Astrocyte (in vitro differentiated cells and primary cell): Measurements from ENCODE around the gene ABO. TPM values are rescaled to one million over a fixed set of nuclear protein-coding genes. Genes with fewer than 3 reads are reported as not detected.

Experiments used
- DNase-seq: peaks from one replicate; pipeline ENCODE4 v3.0.0-alpha.2; 2010; ENCODE audit warnings: low read depth
- FAIRE-seq: peaks from 2 replicates; lab custom pipeline; 2011; peaks lifted over from hg19 to GRCh38; lab: Jason Lieb, UNC
- H2AFZ ChIP-seq: 2 replicates; pipeline ENCODE4 v1.6.0; 2012; ENCODE audit warnings: low read depth, low read length, inconsistent platforms
- H3K27ac ChIP-seq: 2 replicates; pipeline ENCODE4 v1.5.1; 2011; ENCODE audit warnings: low read depth, low read length, inconsistent platforms
- H3K27me3 ChIP-seq: 2 replicates; pipeline ENCODE4 v1.6.0; 2011; ENCODE audit warnings: low read length, inconsistent platforms; ENCODE audit not compliant: insufficient read depth
- H3K36me3 ChIP-seq: 2 replicates; pipeline ENCODE4 v1.5.1; 2011; ENCODE audit warnings: low read length, inconsistent platforms; ENCODE audit not compliant: insufficient read depth
- H3K4me1 ChIP-seq: 2 replicates; pipeline ENCODE4 v1.5.1; 2011; ENCODE audit warnings: low read length, inconsistent platforms; ENCODE audit not compliant: insufficient read depth
- H3K4me2 ChIP-seq: 2 replicates; pipeline ENCODE4 v1.6.0; 2012; ENCODE audit warnings: low read length, inconsistent platforms
- H3K4me3 ChIP-seq: 2 replicates; pipeline ENCODE4 v1.5.1; 2011; ENCODE audit warnings: low read depth, mild to moderate bottlenecking, low read length, inconsistent platforms; ENCODE audit not compliant: insufficient read depth
- H3K79me2 ChIP-seq: 2 replicates; pipeline ENCODE4 v1.6.0; 2012; ENCODE audit warnings: mild to moderate bottlenecking, low read length, inconsistent platforms; ENCODE audit not compliant: insufficient read depth
- H3K9ac ChIP-seq: 2 replicates; pipeline ENCODE4 v1.6.0; 2012; ENCODE audit warnings: mild to moderate bottlenecking, low read length, inconsistent platforms
- H3K9me3 ChIP-seq: 2 replicates; pipeline ENCODE4 v1.5.1; 2012; ENCODE audit warnings: low read depth, mild to moderate bottlenecking, low read length, inconsistent platforms; ENCODE audit not compliant: insufficient read depth
- H4K20me1 ChIP-seq: 2 replicates; pipeline ENCODE4 v1.6.0; 2012; ENCODE audit warnings: low read length, inconsistent platforms; ENCODE audit not compliant: insufficient read depth
- H3K27ac Mint-ChIP-seq: one replicate; pipeline ENCODE4 v1.8.0; 2021; ENCODE audit warnings: mild to moderate bottlenecking, mixed read lengths; ENCODE audit not compliant: unreplicated experiment
- H3K27me3 Mint-ChIP-seq: one replicate; pipeline ENCODE4 v1.8.0; 2021; ENCODE audit warnings: low read depth, mixed read lengths; ENCODE audit not compliant: unreplicated experiment
- H3K36me3 Mint-ChIP-seq: one replicate; pipeline ENCODE4 v1.8.0; 2021; ENCODE audit warnings: low read depth, mixed read lengths; ENCODE audit not compliant: unreplicated experiment
- H3K4me1 Mint-ChIP-seq: one replicate; pipeline ENCODE4 v1.8.0; 2021; ENCODE audit warnings: low read depth, mixed read lengths; ENCODE audit not compliant: unreplicated experiment
- H3K4me3 Mint-ChIP-seq: one replicate; pipeline ENCODE4 v1.8.0; 2021; ENCODE audit warnings: mild to moderate bottlenecking, moderate library complexity, mixed read lengths; ENCODE audit not compliant: unreplicated experiment
- H3K9me3 Mint-ChIP-seq: one replicate; pipeline ENCODE4 v1.8.0; 2021; ENCODE audit warnings: mild to moderate bottlenecking, mixed read lengths; ENCODE audit not compliant: unreplicated experiment
- CTCF ChIP-seq: IDR thresholded peaks from 2 replicates; pipeline ENCODE4 v1.5.1; 2011; ENCODE audit warnings: low read depth, mild to moderate bottlenecking, inconsistent platforms, low read length, moderate library complexity; ENCODE audit not compliant: insufficient read depth
- EZH2 ChIP-seq: IDR thresholded peaks from 2 replicates; pipeline ENCODE4 v1.6.1; 2012; ENCODE audit warnings: mild to moderate bottlenecking, low read length, inconsistent platforms; ENCODE audit not compliant: insufficient read depth
- total RNA-seq: library from RNA; stranded (reverse); gene quantifications from 2 replicates; pipeline ENCODE4 v1.2.1, GENCODE V29; 2021

Gene ABO
- total RNA-seq, 1 donor from 2014 or later = not detected

GRCh38 chr9:133278161-133279114 lies 3.4 kb upstream of the ABO start:
- H3K27me3 Mint-ChIP-seq = peaks cover 48% of the 10 kb centered on the region
- peaks cover 13% of the 10 kb centered on the region for H3K27me3 ChIP-seq

GRCh38 chr9:133277467-133277866 lies 2.5 kb upstream of the ABO start:
- H3K4me1 ChIP-seq = no peaks in the 10 kb centered on the region

More at GRCh38 chr9:133278161-133279114, 3.4 kb upstream of the ABO start:
- no peaks in the 10 kb centered on the region for H3K4me1 ChIP-seq
- no peak overlapping the region for H2AFZ ChIP-seq
- H3K4me2 ChIP-seq = no peak overlapping the region
- no peak overlapping the region for H3K4me3 ChIP-seq
- peaks cover 7% of the 10 kb centered on the region for H3K9me3 ChIP-seq
- H3K36me3 ChIP-seq = no peaks in the 10 kb centered on the region
- H3K27ac ChIP-seq = no peak overlapping the region
- Mint-ChIP-seq H3K9me3 (peaks cover 32% of the 10 kb centered on the region), H3K36me3 (no peaks in the 10 kb centered on the region), H3K27ac (no peak overlapping the region), H3K4me1 (no peaks in the 10 kb centered on the region), H3K4me3 (no peak overlapping the region)
- DNase-seq = no peak
- H4K20me1 ChIP-seq = no peaks in the 10 kb centered on the region
- no peak overlapping the region for H3K9ac ChIP-seq
- H3K79me2 ChIP-seq = no peaks in the 10 kb centered on the region
- TF ChIP-seq EZH2 = no peak
- no peak for TF ChIP-seq CTCF
- no peak for FAIRE-seq

More at GRCh38 chr9:133277467-133277866, 2.5 kb upstream of the ABO start:
- H3K27ac ChIP-seq = no peak overlapping the region
- TF ChIP-seq CTCF (no peak), EZH2 (no peak)
- DNase-seq = no peak
- no peak overlapping the region for H3K27ac Mint-ChIP-seq
- peaks cover 7% of the 10 kb centered on the region for H3K9me3 ChIP-seq
- H3K27me3 ChIP-seq = peaks cover 16% of the 10 kb centered on the region
- no peak overlapping the region for H3K9ac ChIP-seq
- no peak overlapping the region for H3K4me3 Mint-ChIP-seq
- peaks cover 35% of the 10 kb centered on the region for H3K9me3 Mint-ChIP-seq
- H3K36me3 ChIP-seq = no peaks in the 10 kb centered on the region
- no peaks in the 10 kb centered on the region for H3K79me2 ChIP-seq
- no peaks in the 10 kb centered on the region for H3K36me3 Mint-ChIP-seq
- no peak overlapping the region for H2AFZ ChIP-seq
- no peak overlapping the region for H3K4me2 ChIP-seq
- no peak for FAIRE-seq
- H4K20me1 ChIP-seq = no peaks in the 10 kb centered on the region
- H3K27me3 Mint-ChIP-seq = peaks cover 55% of the 10 kb centered on the region
- H3K4me3 ChIP-seq = no peak overlapping the region
- no peaks in the 10 kb centered on the region for H3K4me1 Mint-ChIP-seq
